GM10248 (cell line): ENCODE results near the gene CLPTM1.
"Not testable (repeated sequence)": the region's sequence is repeated elsewhere in the genome, so short reads cannot be mapped to it uniquely, and the experiment has no call there.

ENCODE experiments used
- CTCF ChIA-PET: fragments of 300-600 bp; sonication (Branson Sonifier 250); formaldehyde crosslinking; extraction: SDS; loops from one replicate; lab custom pipeline; 2021; ENCODE audit warnings: antibody characterized with exemption; lab: Yijun Ruan, JAX
- POLR2A ChIA-PET: fragments of 350-650 bp; sonication (Branson Sonifier 250); formaldehyde crosslinking; extraction: SDS; loops from one replicate; lab custom pipeline; 2020; ENCODE audit warnings: antibody characterized with exemption; lab: Yijun Ruan, JAX
- DNase-seq: peaks from one replicate; pipeline ENCODE4 v3.0.0; 2012; ENCODE audit errors: extremely low spot score
- CTCF ChIP-seq: IDR thresholded peaks from 2 replicates; pipeline ENCODE4 v1.5.1; 2012; ENCODE audit warnings: mild to moderate bottlenecking, low read depth; ENCODE audit errors: extremely low read depth, missing control alignments, control extremely low read depth

Gene CLPTM1

GRCh38 chr19:44998025-44998424, 42.8 kb downstream of the CLPTM1 start:
- no peak for DNase-seq
- TF ChIP-seq CTCF, result no peak
- POLR2A ChIA-PET, result no interaction called here
- CTCF ChIA-PET, result interaction anchor here (1.0 to 1.9 kb wide), 3 partner anchors 9 to 62 kb away, joined by 3 to 12 read pairs (median 3); no protein-coding TSS in a partner anchor

DNA sequence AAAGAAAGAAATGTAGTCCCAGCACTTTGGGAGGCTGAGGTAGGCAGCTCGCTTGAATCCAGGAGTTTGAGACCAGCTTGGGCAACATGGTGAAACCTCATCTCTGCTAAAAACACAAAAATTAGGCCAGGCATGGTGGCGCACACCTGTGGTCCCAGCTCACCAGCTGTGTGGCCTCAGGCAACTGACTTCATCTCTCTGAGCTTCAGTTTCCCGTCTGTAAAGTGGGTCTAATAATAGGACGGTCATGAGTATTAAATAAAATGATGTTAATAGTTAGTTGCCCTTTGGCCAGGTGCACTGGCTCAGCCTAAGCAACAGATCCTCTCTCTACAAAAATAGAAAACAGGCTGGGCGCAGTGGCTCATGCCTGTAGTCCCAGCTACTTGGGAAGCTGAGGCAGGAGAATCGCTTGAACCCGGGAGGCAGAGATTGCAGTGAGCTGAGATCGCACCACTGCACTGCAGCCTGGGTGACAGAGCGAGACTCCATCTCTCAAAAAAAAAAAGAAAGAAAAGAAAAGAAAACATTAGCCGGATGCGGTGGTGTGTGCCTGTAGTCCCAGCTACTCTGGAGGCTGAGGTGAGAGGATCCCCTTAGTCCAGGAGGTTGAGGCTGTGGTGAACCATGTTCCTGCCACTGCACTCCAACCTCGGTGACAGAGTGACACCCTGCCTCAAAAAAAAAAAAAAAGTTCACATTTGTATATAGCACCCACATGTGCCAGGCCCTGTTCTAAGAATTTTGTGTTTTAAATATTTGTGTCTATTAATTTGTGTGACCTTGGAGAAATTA, 44.1 kb downstream of the CLPTM1 start:
- ChIA-PET CTCF (interaction anchor here (2.5 to 3.8 kb wide), 2 partner anchors 10 to 61 kb away, joined by 8 to 28 read pairs; no protein-coding TSS in a partner anchor), POLR2A (interaction anchor here (0.7 kb wide), 1 partner anchor 37 kb away, joined by 3 read pairs; no protein-coding TSS in a partner anchor)
- not testable (repeated sequence) for DNase-seq

DNA sequence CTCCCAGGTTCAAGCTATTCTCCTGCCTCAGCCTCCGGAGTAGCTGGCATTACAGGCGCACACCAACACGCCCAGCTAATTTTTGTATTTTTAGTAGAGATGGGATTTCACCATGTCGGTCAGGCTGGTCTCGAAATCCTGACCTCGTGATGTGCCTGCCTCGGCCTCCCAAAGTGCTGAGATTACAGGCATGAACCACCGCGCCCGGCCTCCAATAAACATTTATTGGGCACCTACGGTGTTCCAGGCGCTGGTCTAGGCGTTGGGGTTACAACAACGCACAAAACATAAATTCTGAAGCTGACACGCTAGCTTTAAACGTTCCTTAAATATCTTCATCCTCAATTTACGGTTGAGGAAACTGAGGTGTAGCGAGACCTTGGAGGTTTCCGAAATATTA, 45.5 kb downstream of the CLPTM1 start:
- not testable (repeated sequence) for DNase-seq
- ChIA-PET POLR2A (interaction anchor here (0.6 to 1.2 kb wide), 2 partner anchors 18 to 119 kb away, joined by 4 to 6 read pairs; no protein-coding TSS in a partner anchor), CTCF (interaction anchor here (0.7 to 3.8 kb wide), 9 partner anchors 11 to 59 kb away, joined by 3 to 28 read pairs (median 3); partner anchors contain the start of gene CLASRP)

- DNase-seq, result peak; percentile 98
- CTCF ChIA-PET, result interaction anchor here (1.0 to 3.8 kb wide), 8 partner anchors 12 to 59 kb away, joined by 3 to 28 read pairs (median 4); partner anchors contain the start of gene CLASRP
- POLR2A ChIA-PET, result interaction anchor here (0.6 to 1.2 kb wide), 9 partner anchors 9 to 316 kb away, joined by 3 to 7 read pairs (median 3); partner anchors contain the start of gene NKPD1
- no peak for TF ChIP-seq CTCF
Observed at GRCh38 chr19:45001087-45001739, 46.0 kb downstream of the CLPTM1 start, which contains the start of gene RELB. TSS of gene RELB (plus strand) at chr19:45001464. CDS start at chr19:45001580, 116 bp downstream.

DNA sequence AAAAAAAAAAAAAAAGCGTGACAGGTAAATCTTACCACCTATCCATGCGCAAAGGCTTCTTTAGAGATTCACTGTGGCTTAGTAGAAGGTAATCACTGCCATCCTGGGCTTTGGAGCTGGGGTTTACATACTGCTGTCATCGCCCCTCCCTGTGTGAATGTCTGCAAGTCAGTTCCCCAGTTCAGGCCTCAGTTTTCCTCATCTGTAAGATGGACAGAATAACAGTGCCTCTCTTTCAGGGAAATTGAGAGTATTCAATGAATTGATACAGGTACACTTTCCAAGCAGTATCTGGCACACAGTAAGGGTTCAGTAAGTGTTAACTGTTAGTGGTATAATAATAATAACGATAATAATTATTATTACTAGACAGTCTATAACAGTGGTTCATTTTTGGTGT, 48.3 kb downstream of the CLPTM1 start:
- no peak for TF ChIP-seq CTCF
- DNase-seq, result no peak
- ChIA-PET CTCF (no interaction called here), POLR2A (no interaction called here)

DNA sequence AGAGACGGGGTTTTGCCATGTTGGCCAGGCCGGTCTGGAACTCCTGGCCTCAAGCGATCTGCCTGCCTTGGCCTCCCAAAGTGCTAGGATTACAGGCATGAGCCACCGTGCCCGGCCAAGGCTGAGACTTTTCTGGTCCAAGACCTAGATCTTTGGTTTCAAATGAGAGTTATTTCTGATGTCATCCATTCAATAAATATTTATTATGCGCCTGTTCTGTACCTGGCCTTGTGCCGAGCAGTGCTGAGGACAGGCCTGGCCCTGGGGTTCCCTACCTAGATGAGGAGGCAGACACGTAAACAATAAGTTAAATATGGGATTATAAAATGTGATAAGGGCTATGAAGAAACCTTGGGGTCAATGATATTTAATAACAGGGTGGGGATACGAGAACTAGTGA, 50.6 kb downstream of the CLPTM1 start:
- ChIA-PET CTCF (no interaction called here), POLR2A (no interaction called here)
- no peak for TF ChIP-seq CTCF
- no peak for DNase-seq

- no peak for DNase-seq
- ChIA-PET POLR2A (no interaction called here), CTCF (interaction anchor here (1.5 kb wide), 1 partner anchor 51 kb away, joined by 3 read pairs; no protein-coding TSS in a partner anchor)
- no peak for TF ChIP-seq CTCF
Observed at GRCh38 chr19:45008552-45008951, 53.4 kb downstream of the CLPTM1 start.
